GM23338 (cell line): ENCODE measurements around the gene GTPBP8. TPM values are rescaled to one million over a fixed set of nuclear protein-coding genes. Genes with fewer than 3 reads are reported as not detected.
A peak's percentile ranks its signal among the peaks of the same experiment; 100 is the strongest.

ENCODE experiments used
- ATAC-seq: fragments of 200-7000 bp; cut with Tn5 transposase; 3 replicates; pipeline ENCODE4 v1.9.1; 2020
- DNase-seq: peaks from one replicate; pipeline ENCODE4 v3.0.0-alpha.2; 2015; ENCODE audit warnings: low spot score
- H2AFZ ChIP-seq: fragments of 200-600 bp; sonication (generic); 2 replicates; pipeline ENCODE4 v1.8.0; 2016; ENCODE audit warnings: antibody characterized with exemption, mild to moderate bottlenecking, moderate library complexity
- H3F3A ChIP-seq: fragments of 200-600 bp; sonication (generic); replicated peaks from 2 replicates; pipeline ENCODE4 v1.8.0; 2017; ENCODE audit warnings: antibody characterized with exemption, mixed run types, low read depth
- H3K27ac ChIP-seq: fragments of 200-600 bp; sonication (generic); 2 replicates; pipeline ENCODE4 v1.6.1; 2016; ENCODE audit warnings: low read depth
- H3K27me3 ChIP-seq: fragments of 200-600 bp; sonication (generic); 2 replicates; pipeline ENCODE4 v1.8.0; 2016; ENCODE audit warnings: mild to moderate bottlenecking, mixed run types, moderate library complexity; ENCODE audit not compliant: insufficient read depth
- H3K36me3 ChIP-seq: fragments of 200-600 bp; sonication (generic); 2 replicates; pipeline ENCODE4 v1.8.0; 2016; ENCODE audit warnings: mild to moderate bottlenecking; ENCODE audit not compliant: insufficient read depth
- H3K4me1 ChIP-seq: fragments of 200-600 bp; sonication (generic); 2 replicates; pipeline ENCODE4 v1.8.0; 2016; ENCODE audit warnings: mild to moderate bottlenecking, moderate library complexity; ENCODE audit not compliant: insufficient read depth
- H3K4me2 ChIP-seq: fragments of 200-600 bp; sonication (generic); 2 replicates; pipeline ENCODE4 v1.7.1; 2017; ENCODE audit warnings: mixed run types
- H3K4me3 ChIP-seq: fragments of 200-600 bp; sonication (generic); 2 replicates; pipeline ENCODE4 v1.6.1; 2016; ENCODE audit warnings: mixed run types
- H3K79me2 ChIP-seq: fragments of 200-600 bp; sonication (generic); replicated peaks from 2 replicates; pipeline ENCODE4 v1.8.0; 2017; ENCODE audit warnings: mild to moderate bottlenecking; ENCODE audit not compliant: insufficient read depth
- H3K9me2 ChIP-seq: fragments of 200-600 bp; sonication (generic); 2 replicates; pipeline ENCODE4 v1.8.0; 2017; ENCODE audit not compliant: insufficient read depth
- H4K20me1 ChIP-seq: fragments of 200-600 bp; sonication (generic); replicated peaks from 2 replicates; pipeline ENCODE4 v1.8.0; 2017; ENCODE audit warnings: mild to moderate bottlenecking; ENCODE audit not compliant: insufficient read depth
- H3K27ac Mint-ChIP-seq: 2 replicates; pipeline ENCODE4 v1.8.0; 2020; ENCODE audit warnings: inconsistent platforms, mild to moderate bottlenecking, moderate library complexity, mixed read lengths
- H3K27me3 Mint-ChIP-seq: 3 replicates; pipeline ENCODE4 v1.8.0; 2022; ENCODE audit warnings: low read depth, mild to moderate bottlenecking, moderate library complexity, mixed read lengths, inconsistent platforms; ENCODE audit not compliant: insufficient read depth, poor library complexity
- H3K36me3 Mint-ChIP-seq: 3 replicates; pipeline ENCODE4 v1.8.0; 2021; ENCODE audit warnings: low read depth, mild to moderate bottlenecking, inconsistent platforms, moderate library complexity, mixed read lengths
- H3K4me1 Mint-ChIP-seq: 3 replicates; pipeline ENCODE4 v1.8.0; 2020; ENCODE audit warnings: mild to moderate bottlenecking, inconsistent platforms, mixed read lengths
- H3K4me3 Mint-ChIP-seq: 3 replicates; pipeline ENCODE4 v1.8.0; 2021; ENCODE audit warnings: moderate library complexity, mild to moderate bottlenecking, inconsistent platforms, mixed read lengths
- H3K9me3 Mint-ChIP-seq: 3 replicates; pipeline ENCODE4 v1.8.0; 2020; ENCODE audit warnings: moderate library complexity, mild to moderate bottlenecking, inconsistent platforms, mixed read lengths
- CREB1 ChIP-seq: fragments of 250-450 bp; sonication (Bioruptor Pico); IDR thresholded peaks from 2 replicates; pipeline ENCODE4 v1.5.0; 2020; ENCODE audit warnings: low read depth, mild to moderate bottlenecking, moderate library complexity
- EZH2phosphoT487 ChIP-seq: fragments of 200-600 bp; sonication (generic); IDR thresholded peaks from one replicate; pipeline ENCODE4 v1.8.1; 2018; ENCODE audit warnings: antibody characterized with exemption; ENCODE audit not compliant: unreplicated experiment
- NANOG ChIP-seq: IDR thresholded peaks from 2 replicates; pipeline ENCODE4 v1.6.1; 2016; ENCODE audit warnings: antibody characterized with exemption, borderline replicate concordance
- POLR2AphosphoS5 ChIP-seq: IDR thresholded peaks from 2 replicates; pipeline ENCODE4 v1.6.1; 2016; ENCODE audit warnings: antibody characterized with exemption, low read depth
- ZNF331 ChIP-seq: fragments of 250-450 bp; sonication (Bioruptor Pico); IDR thresholded peaks from 2 replicates; pipeline ENCODE4 v1.5.0; 2020; ENCODE audit warnings: low read depth, mild to moderate bottlenecking, moderate library complexity
- ZNF462 ChIP-seq: fragments of 250-450 bp; sonication (Bioruptor Pico); IDR thresholded peaks from 2 replicates; pipeline ENCODE4 v1.5.0; 2020; ENCODE audit warnings: mild to moderate bottlenecking, moderate library complexity
- long read RNA-seq: library from polyadenylated mRNA; unstranded; transcript quantifications from one replicate; pipeline ENCODE4 v2.0.0, GENCODE V29; 2020; ENCODE audit not compliant: unreplicated experiment
- polyA plus RNA-seq: library from polyadenylated mRNA; unstranded; fragments of >200 nt; fragmentation: Nextera tagmentation; extraction: Ambion mirVana; gene quantifications from 2 replicates; pipeline ENCODE4 v1.2.1, GENCODE V29; 2016
- total RNA-seq: library from RNA; depleted of rRNA; stranded (reverse); fragments of >200 nt; shearing (Covaris generic); gene quantifications from 2 replicates; pipeline ENCODE4 v1.2.3, GENCODE V29; 2014; rRNA removed
- TF ChIP-seq, protein P1 (sequence below): IDR thresholded peaks from 2 replicates; pipeline ENCODE4 v1.6.1; 2016; ENCODE audit warnings: antibody characterized with exemption

The GTPBP8 gene
- 18.7 and 47.1 TPM in 2 replicates for total RNA-seq
- 36.8 and 39.9 TPM in 2 replicates for polyA plus RNA-seq
- long read RNA-seq, transcript GTPBP8-203 (6 exons, 1,360 nt): major isoform, 12 of 20 reads
- long read RNA-seq, partial matches to known transcripts: 8 of 20 reads
- long read RNA-seq, other reads (novel, unspliced or antisense): 0 of 20 reads

DNA sequence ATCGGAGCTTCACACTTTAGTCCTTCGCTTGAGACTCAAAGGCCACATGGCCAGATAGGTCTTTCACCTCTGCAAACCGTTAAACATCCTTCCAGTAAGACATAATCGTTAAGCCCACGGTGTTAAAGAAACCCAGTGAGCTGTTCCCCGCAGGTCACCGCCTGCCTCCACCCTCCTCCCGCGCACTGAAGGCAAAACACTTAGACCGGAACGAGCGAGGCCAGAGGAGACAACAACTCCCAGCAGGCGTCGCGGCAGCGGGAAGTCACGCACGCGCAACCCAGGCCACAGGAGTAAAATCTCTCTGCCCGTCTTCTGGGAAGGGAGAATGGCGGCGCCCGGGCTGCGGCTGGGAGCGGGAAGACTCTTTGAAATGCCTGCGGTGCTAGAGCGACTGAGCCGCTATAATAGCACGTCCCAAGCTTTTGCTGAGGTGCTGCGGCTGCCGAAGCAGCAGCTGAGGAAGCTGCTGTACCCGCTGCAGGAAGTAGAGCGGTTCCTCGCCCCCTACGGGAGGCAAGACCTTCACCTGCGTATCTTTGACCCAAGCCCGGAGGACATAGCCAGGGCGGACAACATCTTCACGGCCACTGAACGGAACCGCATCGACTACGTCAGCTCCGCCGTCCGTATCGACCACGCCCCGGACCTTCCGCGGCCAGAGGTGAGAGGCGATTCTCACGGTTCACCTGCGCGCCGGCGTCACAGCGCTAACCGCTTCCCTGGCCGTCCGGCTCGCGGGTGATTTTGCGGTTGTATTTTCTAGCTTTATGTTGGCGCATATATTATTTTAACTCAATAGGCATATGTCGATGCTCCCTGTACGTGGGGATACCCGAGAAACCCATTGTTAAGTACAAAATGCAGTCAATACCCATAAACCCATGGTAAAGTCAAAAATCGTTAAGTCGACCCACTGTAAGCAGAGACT is at the start of gene GTPBP8:
GTPBP8 (plus strand) TSS at position 313 of the 931 bp plus-strand sequence; CDS start at position 329, 16 bp downstream.
- Mint-ChIP-seq H3K27ac (peak within 1 kb of the TSS; percentile 99), H3K9me3 (no peaks in the 10 kb centered on the region), H3K4me3 (peak within 1 kb of the TSS; percentile 90), H3K36me3 (no peaks in the 10 kb centered on the region), H3K27me3 (no peaks in the 10 kb centered on the region), H3K4me1 (peaks cover 21% of the 10 kb centered on the region)
- Histone ChIP-seq H3K4me1 (peaks cover 19% of the 10 kb centered on the region), H4K20me1 (no peaks in the 10 kb centered on the region), H3K36me3 (no peaks in the 10 kb centered on the region), H3K27ac (peak within 1 kb of the TSS; percentile 98), H2AFZ (peak within 1 kb of the TSS; percentile 90), H3K27me3 (no peaks in the 10 kb centered on the region), H3K4me3 (peak within 1 kb of the TSS; percentile 69), H3F3A (no peaks in the 10 kb centered on the region), H3K79me2 (peaks cover 41% of the 10 kb centered on the region), H3K9me2 (no peaks in the 10 kb centered on the region), H3K4me2 (peak within 1 kb of the TSS; percentile 86)
- peak; percentile 95 for DNase-seq
- TF ChIP-seq EZH2phosphoT487 (no peak), NANOG (no peak), POLR2AphosphoS5 (peak; percentile 88), ZNF462 (no peak), CREB1 (CRISPR knock-in tag) (peak; percentile 88), ZNF331 (CRISPR knock-in tag) (no peak)
- TF ChIP-seq, protein P1, sequence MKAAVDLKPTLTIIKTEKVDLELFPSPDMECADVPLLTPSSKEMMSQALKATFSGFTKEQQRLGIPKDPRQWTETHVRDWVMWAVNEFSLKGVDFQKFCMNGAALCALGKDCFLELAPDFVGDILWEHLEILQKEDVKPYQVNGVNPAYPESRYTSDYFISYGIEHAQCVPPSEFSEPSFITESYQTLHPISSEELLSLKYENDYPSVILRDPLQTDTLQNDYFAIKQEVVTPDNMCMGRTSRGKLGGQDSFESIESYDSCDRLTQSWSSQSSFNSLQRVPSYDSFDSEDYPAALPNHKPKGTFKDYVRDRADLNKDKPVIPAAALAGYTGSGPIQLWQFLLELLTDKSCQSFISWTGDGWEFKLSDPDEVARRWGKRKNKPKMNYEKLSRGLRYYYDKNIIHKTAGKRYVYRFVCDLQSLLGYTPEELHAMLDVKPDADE: peak; percentile 77
- peak; percentile 97 for ATAC-seq
